ENCODE measurements around the gene ABTB2.
"Not testable (repeated sequence)": the region's sequence is repeated elsewhere in the genome, so short reads cannot be mapped to it uniquely, and the experiment has no call there.

The ABTB2 gene

GRCh38 chr11:34256150-34256549 is 101.7 kb downstream of the ABTB2 start:
- DNase-seq: no peak

DNA sequence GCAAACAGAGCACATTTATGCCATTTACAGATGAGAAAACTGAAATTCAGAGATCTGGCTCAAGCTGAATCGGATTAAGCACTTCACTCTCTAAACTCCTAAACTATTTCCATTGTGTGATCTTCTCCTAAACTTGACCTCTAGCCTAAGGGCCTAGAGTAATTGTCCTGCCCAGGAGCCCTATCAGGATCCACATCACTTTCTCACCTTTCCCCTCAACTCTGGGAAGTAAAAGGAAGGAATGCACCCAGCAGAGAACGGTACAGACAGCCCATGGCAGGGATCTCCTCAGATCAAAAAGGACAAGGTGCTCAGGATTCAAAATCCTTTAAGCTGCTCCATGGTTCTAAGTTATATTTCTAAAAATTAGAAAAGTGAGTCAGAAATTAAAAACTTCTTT is 102.7 kb downstream of the ABTB2 start:
- no peak for DNase-seq

GRCh38 chr11:34254011-34254410 is 103.8 kb downstream of the ABTB2 start:
- DNase-seq: no peak

DNA sequence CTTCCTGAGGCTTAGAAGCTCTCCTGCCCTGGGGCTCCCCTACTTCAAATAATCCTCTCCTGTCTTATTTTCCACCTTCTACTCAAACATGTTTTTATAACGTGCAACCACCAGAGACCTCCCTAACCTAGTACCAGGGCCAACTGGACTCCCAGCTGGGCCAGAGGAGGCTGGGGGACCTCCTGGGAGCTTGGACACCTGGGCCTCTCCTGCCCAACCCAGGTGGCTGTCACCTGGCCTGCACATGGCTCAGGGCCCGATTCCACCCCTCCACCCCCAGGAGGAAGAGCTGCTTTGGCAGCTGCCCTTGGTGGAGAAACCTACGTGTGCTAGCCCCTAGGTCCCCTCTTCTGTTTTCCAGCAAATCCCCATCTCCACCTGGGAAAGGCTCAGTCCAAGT is 105.2 kb downstream of the ABTB2 start:
- DNase-seq: no peak

DNA sequence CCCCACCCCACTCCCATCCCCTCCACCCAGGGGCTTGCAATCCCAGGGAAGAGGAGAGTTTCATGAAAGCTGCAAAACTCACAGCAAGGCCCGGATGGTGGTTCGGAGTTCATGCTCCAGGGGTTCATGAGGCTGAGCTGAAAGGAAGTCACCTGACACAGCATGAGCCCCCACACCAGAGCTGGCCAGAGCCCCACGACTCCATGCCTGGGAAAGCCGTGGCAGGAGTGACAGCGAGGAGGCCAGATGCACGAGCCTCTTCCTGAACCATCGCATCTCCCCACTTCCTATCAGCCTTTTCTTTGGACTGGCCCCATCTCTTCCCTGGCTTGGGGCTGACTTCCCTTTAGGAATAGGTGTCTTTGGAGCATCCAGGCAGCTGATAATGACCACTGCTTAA is 105.8 kb downstream of the ABTB2 start:
- DNase-seq: no peak

DNA sequence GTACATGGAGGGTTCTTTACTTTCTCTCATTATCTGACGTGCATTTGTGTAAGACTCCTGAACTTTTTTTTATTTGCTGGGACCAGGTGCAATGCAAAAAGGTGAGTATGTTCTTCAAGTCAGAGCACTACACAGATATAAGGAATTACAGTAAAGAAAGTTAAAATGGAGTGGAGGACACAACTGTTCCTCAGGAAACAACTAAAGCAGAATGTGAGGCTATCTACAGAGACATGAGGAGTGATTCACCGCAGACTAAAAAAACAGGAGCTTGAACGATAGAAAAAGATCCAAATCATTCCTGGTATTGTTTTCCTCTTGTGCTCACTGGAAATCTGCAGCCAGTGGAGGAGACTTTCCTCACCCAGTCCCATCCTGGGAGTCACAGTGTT is 106.2 kb downstream of the ABTB2 start:
- no peak for DNase-seq

- peak; percentile 69 for DNase-seq
Observed at GRCh38 chr11:34250732-34251588, 106.8 kb downstream of the ABTB2 start.

DNA sequence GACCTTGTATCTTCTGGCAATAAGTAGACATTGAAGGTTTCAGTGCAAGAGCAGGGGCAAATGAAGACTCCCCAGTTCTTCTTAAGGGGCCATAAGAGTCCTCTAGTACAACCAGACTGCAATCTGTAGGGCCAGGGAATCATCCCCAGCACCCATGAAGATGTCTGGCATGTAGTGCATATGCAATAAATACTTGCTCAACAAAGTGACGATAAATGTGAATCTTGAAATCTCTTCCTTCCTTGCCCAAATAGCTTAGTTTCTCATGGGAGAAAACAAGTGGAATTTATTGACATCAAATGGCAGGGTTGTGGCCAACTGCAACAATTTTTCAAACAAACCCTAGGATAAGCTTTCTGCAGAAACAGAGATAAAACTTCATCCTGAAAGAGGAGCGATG is 107.6 kb downstream of the ABTB2 start:
- DNase-seq: no peak

DNA sequence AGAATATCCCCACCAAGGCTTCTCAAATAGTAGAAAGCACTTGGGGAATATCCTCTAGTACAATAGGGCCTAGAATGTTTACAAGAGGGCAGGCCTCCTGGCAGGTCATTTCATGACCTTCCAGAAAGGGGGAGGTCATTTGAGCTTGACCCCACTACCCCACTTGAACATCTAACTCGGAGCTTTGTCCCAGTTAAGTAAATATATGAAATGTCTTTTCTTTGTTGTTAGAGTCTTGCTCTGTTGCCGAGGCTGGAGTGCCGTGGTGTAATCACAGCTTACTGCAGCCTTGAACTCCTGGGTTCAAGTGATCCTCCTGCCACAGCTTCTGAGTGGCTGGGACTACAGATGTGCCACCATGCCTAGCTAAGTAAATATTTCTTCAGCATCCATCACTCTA is 108.4 kb downstream of the ABTB2 start:
- DNase-seq: no peak

DNA sequence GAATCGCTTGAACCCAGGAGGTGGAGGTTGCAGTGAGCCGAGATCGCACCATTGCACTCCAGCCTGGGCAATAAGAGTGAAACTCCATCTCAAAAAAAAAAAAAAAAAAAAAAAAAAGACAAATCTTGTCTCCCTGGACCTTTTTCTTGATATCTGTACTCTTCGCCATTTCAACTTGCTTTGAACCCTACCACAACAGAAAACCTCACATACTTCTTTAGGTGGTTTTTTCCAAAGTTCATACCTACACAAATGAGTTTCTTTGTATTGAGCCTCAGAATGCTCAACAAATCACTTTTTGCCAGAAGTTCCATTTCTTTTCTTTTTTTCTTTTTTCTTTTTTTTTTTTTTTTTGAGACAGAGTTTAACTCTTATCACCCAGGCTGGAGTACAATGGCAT is 111.3 kb downstream of the ABTB2 start:
- DNase-seq: not testable (repeated sequence)

GRCh38 chr11:34245041-34245440 is 112.8 kb downstream of the ABTB2 start:
- no peak for DNase-seq

GRCh38 chr11:34243600-34244464 is 114.0 kb downstream of the ABTB2 start:
- DNase-seq: peak; percentile 52

GRCh38 chr11:34242037-34242625 is 115.7 kb downstream of the ABTB2 start:
- DNase-seq: no peak

- no peak for DNase-seq
Observed at GRCh38 chr11:34240150-34240494, 117.7 kb downstream of the ABTB2 start.

DNA sequence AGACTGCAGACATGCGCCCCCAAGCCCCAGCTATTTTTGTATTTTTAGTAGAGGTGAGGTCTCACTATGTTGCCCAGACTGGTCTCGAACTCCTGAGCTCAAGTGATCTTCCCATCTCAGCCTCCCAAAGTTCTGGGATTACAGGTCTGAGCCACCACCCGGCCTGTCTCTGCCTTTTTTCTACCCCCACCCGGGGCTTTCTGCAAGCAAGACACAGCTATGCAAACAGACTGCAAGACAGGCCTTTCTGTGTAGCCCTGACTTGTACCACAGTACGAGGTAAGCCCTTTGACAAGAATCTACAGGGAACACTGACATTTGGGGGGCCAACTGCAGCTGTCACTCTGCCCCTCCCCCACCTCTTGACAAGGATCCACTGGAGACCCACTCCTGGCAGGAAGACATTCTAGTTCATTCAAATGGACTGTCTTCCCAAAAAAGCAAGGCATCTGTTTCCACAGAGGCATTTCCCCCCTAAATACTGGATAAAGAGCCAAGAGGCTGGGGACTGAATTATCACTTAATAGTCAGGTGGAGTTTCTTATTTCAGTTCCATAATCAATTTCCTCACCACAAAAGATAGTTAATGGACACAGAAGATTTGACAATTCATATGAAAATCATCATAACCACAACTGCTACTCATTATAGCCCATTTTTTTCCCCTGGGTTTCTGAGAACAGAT is 118.2 kb downstream of the ABTB2 start:
- no peak for DNase-seq

GRCh38 chr11:34238966-34239365 is 118.8 kb downstream of the ABTB2 start:
- DNase-seq: no peak

- DNase-seq: no peak
Observed at GRCh38 chr11:34238533-34238932, 119.3 kb downstream of the ABTB2 start.

DNA sequence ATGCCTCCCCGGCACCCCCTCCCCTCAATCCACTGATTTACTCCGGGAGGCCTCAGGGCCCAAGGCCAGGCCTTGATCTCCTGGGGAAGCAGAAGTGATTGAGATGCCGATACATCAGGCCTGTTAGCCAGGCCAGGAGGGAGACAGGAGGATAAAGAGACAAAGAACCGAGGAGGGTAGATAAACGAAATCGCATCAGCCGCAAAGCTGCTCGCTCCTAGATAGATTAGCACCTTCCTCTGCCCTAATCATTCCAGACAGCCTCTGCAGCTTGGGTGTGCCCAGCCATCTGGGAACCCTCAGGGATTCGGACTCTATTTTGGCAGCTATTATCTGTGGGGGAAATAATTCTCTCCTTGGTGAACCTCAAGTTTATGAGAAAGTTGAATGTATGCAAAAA is 121.2 kb downstream of the ABTB2 start:
- DNase-seq: no peak

- no peak for DNase-seq
Observed at GRCh38 chr11:34235591-34236071, 122.2 kb downstream of the ABTB2 start.

- DNase-seq: no peak
Observed at GRCh38 chr11:34235189-34235588, 122.6 kb downstream of the ABTB2 start.

GRCh38 chr11:34234086-34234740 is 123.6 kb downstream of the ABTB2 start:
- peak; percentile 80 for DNase-seq

DNA sequence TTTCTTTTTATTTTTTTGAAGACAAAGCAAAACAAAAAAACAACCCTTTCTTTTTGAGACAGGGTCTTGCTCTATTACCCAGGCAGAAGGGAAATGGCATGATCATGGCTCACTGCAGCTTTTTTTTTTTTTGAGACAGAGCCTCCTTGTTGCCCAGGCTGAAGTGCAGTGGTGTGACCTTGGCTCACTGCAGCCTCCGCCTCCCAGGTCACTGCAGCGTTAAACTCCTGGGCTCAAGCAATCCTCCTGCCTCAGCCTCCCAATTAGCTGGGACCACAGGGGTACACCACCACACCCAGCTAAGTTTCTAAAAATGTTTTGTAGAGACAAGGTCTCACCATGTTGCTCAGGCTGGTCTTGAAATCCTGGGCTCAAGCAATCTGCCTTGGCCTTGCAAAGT is 124.6 kb downstream of the ABTB2 start:
- DNase-seq: no peak

All from stimulated activated CD4-positive, alpha-beta T cell treated with anti-CD3 and anti-CD28 coated beads, Interleukin-4, amount 100 ng/mL, for 24 hours (primary cell).